Stimulated activated CD4-positive, alpha-beta T cell treated with anti-CD3 and anti-CD28 coated beads, Interleukin-1b, Interleukin-23, amount 100 ng/mL, for 48 hours (primary cell): Measurements from ENCODE around the gene FBXL15.
A peak's percentile ranks its signal among the peaks of the same experiment; 100 is the strongest.

Source experiments
- DNase-seq: peaks from one replicate; pipeline ENCODE4 v3.0.0-alpha.2; 2020

FBXL15 gene

GRCh38 chr10:102460836-102461186, 40.2 kb downstream of the FBXL15 start:
- DNase-seq = no peak

- peak; percentile 93 for DNase-seq
These were observed 40.8 kb downstream of the FBXL15 start for GRCh38 chr10:102461187-102462054.

- no peak for DNase-seq
These were observed 41.9 kb downstream of the FBXL15 start for GRCh38 chr10:102462512-102463054.

GRCh38 chr10:102463983-102464382, 43.3 kb downstream of the FBXL15 start:
- DNase-seq = no peak

- DNase-seq = no peak
These were observed 44.8 kb downstream of the FBXL15 start for GRCh38 chr10:102465466-102465865.

- DNase-seq = no peak
These were observed 46.7 kb downstream of the FBXL15 start for GRCh38 chr10:102467318-102467717.

- no peak for DNase-seq
These were observed 47.4 kb downstream of the FBXL15 start for GRCh38 chr10:102467971-102468438.

GRCh38 chr10:102468683-102469082, 48.0 kb downstream of the FBXL15 start:
- DNase-seq = no peak

GRCh38 chr10:102470579-102471546, 50.2 kb downstream of the FBXL15 start:
- no peak for DNase-seq
